Measurements from ENCODE around the gene EEFSEC. TPM values are rescaled to one million over a fixed set of nuclear protein-coding genes. Genes with fewer than 3 reads are reported as not detected.

Gene EEFSEC
- total and polyA plus RNA-seq, 2 experiments from 2014 or later, result 10.1 to 16.2 TPM

DNA sequence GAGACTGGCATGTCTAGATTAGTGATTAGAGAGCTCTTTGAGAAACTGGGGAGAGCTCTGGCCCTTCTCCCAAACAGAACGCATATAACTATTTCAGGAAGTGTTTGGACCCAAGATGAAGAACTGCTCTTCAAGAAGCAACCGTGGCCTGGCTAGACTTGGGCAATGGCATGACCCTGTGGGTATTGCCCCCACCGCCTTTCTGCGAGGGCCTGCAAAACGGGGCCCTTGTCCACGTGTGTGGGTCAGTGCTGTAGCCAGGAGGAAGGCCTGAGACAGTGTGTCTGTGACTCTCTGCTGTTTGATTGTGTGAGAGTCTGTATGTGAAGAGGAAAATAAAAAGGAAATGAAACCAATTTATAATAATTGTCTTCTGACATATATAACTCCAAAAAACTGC lies 42.5 kb downstream of the EEFSEC start (continued):
- TF ChIP-seq, protein P1, sequence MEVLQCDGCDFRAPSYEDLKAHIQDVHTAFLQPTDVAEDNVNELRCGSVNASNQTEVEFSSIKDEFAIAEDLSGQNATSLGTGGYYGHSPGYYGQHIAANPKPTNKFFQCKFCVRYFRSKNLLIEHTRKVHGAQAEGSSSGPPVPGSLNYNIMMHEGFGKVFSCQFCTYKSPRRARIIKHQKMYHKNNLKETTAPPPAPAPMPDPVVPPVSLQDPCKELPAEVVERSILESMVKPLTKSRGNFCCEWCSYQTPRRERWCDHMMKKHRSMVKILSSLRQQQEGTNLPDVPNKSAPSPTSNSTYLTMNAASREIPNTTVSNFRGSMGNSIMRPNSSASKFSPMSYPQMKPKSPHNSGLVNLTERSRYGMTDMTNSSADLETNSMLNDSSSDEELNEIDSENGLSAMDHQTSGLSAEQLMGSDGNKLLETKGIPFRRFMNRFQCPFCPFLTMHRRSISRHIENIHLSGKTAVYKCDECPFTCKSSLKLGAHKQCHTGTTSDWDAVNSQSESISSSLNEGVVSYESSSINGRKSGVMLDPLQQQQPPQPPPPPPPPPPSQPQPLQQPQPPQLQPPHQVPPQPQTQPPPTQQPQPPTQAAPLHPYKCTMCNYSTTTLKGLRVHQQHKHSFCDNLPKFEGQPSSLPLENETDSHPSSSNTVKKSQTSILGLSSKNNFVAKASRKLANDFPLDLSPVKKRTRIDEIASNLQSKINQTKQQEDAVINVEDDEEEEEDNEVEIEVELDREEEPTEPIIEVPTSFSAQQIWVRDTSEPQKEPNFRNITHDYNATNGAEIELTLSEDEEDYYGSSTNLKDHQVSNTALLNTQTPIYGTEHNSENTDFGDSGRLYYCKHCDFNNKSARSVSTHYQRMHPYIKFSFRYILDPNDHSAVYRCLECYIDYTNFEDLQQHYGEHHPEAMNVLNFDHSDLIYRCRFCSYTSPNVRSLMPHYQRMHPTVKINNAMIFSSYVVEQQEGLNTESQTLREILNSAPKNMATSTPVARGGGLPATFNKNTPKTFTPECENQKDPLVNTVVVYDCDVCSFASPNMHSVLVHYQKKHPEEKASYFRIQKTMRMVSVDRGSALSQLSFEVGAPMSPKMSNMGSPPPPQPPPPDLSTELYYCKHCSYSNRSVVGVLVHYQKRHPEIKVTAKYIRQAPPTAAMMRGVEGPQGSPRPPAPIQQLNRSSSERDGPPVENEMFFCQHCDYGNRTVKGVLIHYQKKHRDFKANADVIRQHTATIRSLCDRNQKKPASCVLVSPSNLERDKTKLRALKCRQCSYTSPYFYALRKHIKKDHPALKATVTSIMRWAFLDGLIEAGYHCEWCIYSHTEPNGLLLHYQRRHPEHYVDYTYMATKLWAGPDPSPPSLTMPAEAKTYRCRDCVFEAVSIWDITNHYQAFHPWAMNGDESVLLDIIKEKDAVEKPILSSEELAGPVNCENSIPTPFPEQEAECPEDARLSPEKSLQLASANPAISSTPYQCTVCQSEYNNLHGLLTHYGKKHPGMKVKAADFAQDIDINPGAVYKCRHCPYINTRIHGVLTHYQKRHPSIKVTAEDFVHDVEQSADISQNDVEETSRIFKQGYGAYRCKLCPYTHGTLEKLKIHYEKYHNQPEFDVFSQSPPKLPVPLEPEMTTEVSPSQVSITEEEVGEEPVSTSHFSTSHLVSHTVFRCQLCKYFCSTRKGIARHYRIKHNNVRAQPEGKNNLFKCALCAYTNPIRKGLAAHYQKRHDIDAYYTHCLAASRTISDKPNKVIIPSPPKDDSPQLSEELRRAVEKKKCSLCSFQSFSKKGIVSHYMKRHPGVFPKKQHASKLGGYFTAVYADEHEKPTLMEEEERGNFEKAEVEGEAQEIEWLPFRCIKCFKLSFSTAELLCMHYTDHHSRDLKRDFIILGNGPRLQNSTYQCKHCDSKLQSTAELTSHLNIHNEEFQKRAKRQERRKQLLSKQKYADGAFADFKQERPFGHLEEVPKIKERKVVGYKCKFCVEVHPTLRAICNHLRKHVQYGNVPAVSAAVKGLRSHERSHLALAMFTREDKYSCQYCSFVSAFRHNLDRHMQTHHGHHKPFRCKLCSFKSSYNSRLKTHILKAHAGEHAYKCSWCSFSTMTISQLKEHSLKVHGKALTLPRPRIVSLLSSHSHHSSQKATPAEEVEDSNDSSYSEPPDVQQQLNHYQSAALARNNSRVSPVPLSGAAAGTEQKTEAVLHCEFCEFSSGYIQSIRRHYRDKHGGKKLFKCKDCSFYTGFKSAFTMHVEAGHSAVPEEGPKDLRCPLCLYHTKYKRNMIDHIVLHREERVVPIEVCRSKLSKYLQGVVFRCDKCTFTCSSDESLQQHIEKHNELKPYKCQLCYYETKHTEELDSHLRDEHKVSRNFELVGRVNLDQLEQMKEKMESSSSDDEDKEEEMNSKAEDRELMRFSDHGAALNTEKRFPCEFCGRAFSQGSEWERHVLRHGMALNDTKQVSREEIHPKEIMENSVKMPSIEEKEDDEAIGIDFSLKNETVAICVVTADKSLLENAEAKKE (CRISPR knock-in tag; IDR thresholded peaks at IDR 0.05), result no peak
- TF ChIP-seq ZNF114 (CRISPR knock-in tag; IDR thresholded peaks at IDR 0.05), result no peak
- no peak for TF ChIP-seq EZH2 (IDR thresholded peaks at IDR 0.05; ENCODE audit: low read depth, unreplicated experiment)

DNA sequence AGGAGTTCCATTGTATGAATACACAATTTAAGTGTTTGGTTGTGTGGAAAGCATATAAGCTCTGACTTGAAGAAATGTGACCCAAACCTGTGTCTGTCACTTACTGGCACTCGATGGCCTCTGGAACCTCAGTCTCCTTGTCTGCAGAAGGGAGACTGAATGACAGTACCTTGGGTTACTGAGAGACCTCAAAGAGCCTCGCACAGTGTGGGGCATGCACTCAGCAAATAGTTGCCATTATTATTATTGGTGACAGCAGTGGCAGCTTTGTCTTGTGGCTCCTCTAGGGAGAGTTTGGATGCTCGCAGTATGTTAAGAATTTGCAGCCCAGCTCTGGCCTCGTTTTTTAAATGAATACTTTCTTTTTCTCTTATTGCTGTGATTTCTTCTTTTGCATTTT lies 43.4 kb downstream of the EEFSEC start:
- H4K20me1 ChIP-seq (replicated peaks; ENCODE audit: insufficient read depth), result 0 out of 2 replicates have a peak, but pooled peaks cover 5% of the 10 kb centered on the region
- no peaks in the 10 kb centered on the region for H3K27me3 ChIP-seq (ENCODE audit: insufficient read depth)
- 0 out of 2 replicates have a peak, but pooled peaks cover 4% of the 10 kb centered on the region for H3K79me2 ChIP-seq (replicated peaks; ENCODE audit: insufficient read depth)
- peaks cover 41% of the 10 kb centered on the region for H3K4me1 ChIP-seq (ENCODE audit: insufficient read depth)
- no peaks in the 10 kb centered on the region for H3F3A ChIP-seq (replicated peaks; ENCODE audit: low read depth)
- Mint-ChIP-seq H3K9me3 (no peaks in the 10 kb centered on the region), H3K27me3 (ENCODE audit: insufficient read depth, low read depth, poor library complexity) (no peaks in the 10 kb centered on the region), H3K27ac (no peak overlapping the region; the same call in 1 of the 2 replicates), H3K4me1 (peaks cover 52% of the 10 kb centered on the region), H3K36me3 (ENCODE audit: low read depth) (no peaks in the 10 kb centered on the region), H3K4me3 (no peak overlapping the region)
- H2AFZ ChIP-seq, result no peak overlapping the region
- no peak overlapping the region for H3K4me2 ChIP-seq
- no peak overlapping the region for H3K4me3 ChIP-seq
- H3K36me3 ChIP-seq (ENCODE audit: insufficient read depth), result no peaks in the 10 kb centered on the region
- DNase-seq (ENCODE audit: low spot score) (peak; percentile 40), ATAC-seq (peak; percentile 56)
- no peak overlapping the region for H3K27ac ChIP-seq (ENCODE audit: low read depth)
- no peak for TF ChIP-seq EZH2 (IDR thresholded peaks at IDR 0.05; ENCODE audit: low read depth, unreplicated experiment)
- no peak for TF ChIP-seq JUNB (IDR thresholded peaks at IDR 0.05; ENCODE audit: unreplicated experiment)
- TF ChIP-seq, protein P2, sequence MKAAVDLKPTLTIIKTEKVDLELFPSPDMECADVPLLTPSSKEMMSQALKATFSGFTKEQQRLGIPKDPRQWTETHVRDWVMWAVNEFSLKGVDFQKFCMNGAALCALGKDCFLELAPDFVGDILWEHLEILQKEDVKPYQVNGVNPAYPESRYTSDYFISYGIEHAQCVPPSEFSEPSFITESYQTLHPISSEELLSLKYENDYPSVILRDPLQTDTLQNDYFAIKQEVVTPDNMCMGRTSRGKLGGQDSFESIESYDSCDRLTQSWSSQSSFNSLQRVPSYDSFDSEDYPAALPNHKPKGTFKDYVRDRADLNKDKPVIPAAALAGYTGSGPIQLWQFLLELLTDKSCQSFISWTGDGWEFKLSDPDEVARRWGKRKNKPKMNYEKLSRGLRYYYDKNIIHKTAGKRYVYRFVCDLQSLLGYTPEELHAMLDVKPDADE (IDR thresholded peaks at IDR 0.05), result no peak
- no peak for TF ChIP-seq STAT1 (IDR thresholded peaks at IDR 0.05; ENCODE audit: unreplicated experiment)
- TF ChIP-seq EZH2phosphoT487 (IDR thresholded peaks at IDR 0.05; ENCODE audit: unreplicated experiment), result no peak
- no peak for TF ChIP-seq REST (IDR thresholded peaks at IDR 0.05; ENCODE audit: unreplicated experiment)
- TF ChIP-seq, protein P3, sequence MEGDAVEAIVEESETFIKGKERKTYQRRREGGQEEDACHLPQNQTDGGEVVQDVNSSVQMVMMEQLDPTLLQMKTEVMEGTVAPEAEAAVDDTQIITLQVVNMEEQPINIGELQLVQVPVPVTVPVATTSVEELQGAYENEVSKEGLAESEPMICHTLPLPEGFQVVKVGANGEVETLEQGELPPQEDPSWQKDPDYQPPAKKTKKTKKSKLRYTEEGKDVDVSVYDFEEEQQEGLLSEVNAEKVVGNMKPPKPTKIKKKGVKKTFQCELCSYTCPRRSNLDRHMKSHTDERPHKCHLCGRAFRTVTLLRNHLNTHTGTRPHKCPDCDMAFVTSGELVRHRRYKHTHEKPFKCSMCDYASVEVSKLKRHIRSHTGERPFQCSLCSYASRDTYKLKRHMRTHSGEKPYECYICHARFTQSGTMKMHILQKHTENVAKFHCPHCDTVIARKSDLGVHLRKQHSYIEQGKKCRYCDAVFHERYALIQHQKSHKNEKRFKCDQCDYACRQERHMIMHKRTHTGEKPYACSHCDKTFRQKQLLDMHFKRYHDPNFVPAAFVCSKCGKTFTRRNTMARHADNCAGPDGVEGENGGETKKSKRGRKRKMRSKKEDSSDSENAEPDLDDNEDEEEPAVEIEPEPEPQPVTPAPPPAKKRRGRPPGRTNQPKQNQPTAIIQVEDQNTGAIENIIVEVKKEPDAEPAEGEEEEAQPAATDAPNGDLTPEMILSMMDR (conservative IDR thresholded peaks at IDR 0.05; ENCODE audit: low read depth in 2 of 2), result no peak
- no peak for TF ChIP-seq ZNF331 (CRISPR knock-in tag; IDR thresholded peaks at IDR 0.05; ENCODE audit: low read depth)
- no peaks in the 10 kb centered on the region for H3K9me2 ChIP-seq (ENCODE audit: insufficient read depth)
